ENCODE measurements around the gene EVPL. TPM values are rescaled to one million over a fixed set of nuclear protein-coding genes. Genes with fewer than 3 reads are reported as not detected.
A peak's percentile ranks its signal among the peaks of the same experiment; 100 is the strongest.
"Not testable (repeated sequence)": the region's sequence is repeated elsewhere in the genome, so short reads cannot be mapped to it uniquely, and the experiment has no call there.

EVPL gene
- total RNA-seq, 1 donor from 2014 or later: not detected

- no peaks in the 10 kb centered on the region for H3K9me3 Mint-ChIP-seq
- TF ChIP-seq CTCF (IDR thresholded peaks at IDR 0.05): no peak
- intact Hi-C loops (cut with micrococcal nuclease): loop anchor here (1.0 to 5.0 kb wide), 3 partner anchors 31 to 310 kb away; partner anchors contain the start of genes EXOC7, MRPL38 and SPHK1
- ChIA-PET POLR2A (interaction anchor here (0.5 to 1.4 kb wide), 11 partner anchors 9 to 456 kb away, joined by 3 to 9 read pairs (median 4); partner anchors contain the start of genes EXOC7, PRPSAP1 and UBALD2), CTCF (interaction anchor here (0.6 kb wide), 1 partner anchor 301 kb away, joined by 3 read pairs; no protein-coding TSS in a partner anchor)
- H3K36me3 Mint-ChIP-seq (ENCODE audit: low read depth): peaks cover 22% of the 10 kb centered on the region
- peak within 1 kb of the TSS; percentile 94 for H3K4me3 Mint-ChIP-seq
- peaks cover 26% of the 10 kb centered on the region for H3K27me3 Mint-ChIP-seq
- peak; percentile 79 for DNase-seq
- peaks cover 45% of the 10 kb centered on the region for H3K4me1 Mint-ChIP-seq
- peak within 1 kb of the TSS; percentile 90 for H3K27ac Mint-ChIP-seq
- ATAC-seq (ENCODE audit: low read depth): peak; percentile 92
Observed at GRCh38 chr17:76072148-76072858, 45.2 kb upstream of the EVPL start, which contains the start of gene SRP68. Gene SRP68, minus strand, starts transcription at chr17:76072517. Its CDS starts 26 bp downstream, at chr17:76072491.

- Mint-ChIP-seq H3K9me3 (no peaks in the 10 kb centered on the region), H3K36me3 (ENCODE audit: low read depth) (peaks cover 28% of the 10 kb centered on the region), H3K27ac (peak overlapping the region; percentile 90), H3K4me3 (peak overlapping the region; percentile 94), H3K27me3 (peaks cover 20% of the 10 kb centered on the region), H3K4me1 (peaks cover 38% of the 10 kb centered on the region)
- DNase-seq (no peak), ATAC-seq (ENCODE audit: low read depth) (no peak)
- CTCF ChIA-PET: interaction anchor here (0.6 to 1.4 kb wide), 2 partner anchors 208 to 302 kb away, joined by 3 read pairs; no protein-coding TSS in a partner anchor
- intact Hi-C loops (cut with micrococcal nuclease): loop anchor here (1.0 to 5.0 kb wide), 3 partner anchors 32 to 311 kb away; partner anchors contain the start of genes EXOC7, MRPL38 and SPHK1
- POLR2A ChIA-PET: interaction anchor here (0.5 to 2.0 kb wide), 10 partner anchors 32 to 457 kb away, joined by 3 to 9 read pairs (median 4); partner anchors contain the start of genes EXOC7, PRPSAP1 and UBALD2
- TF ChIP-seq CTCF (IDR thresholded peaks at IDR 0.05): no peak
Observed at GRCh38 chr17:76071531-76072147, 44.5 kb upstream of the EVPL start.

GRCh38 chr17:76065775-76066174, 38.7 kb upstream of the EVPL start:
- H3K9me3 Mint-ChIP-seq: no peaks in the 10 kb centered on the region
- ATAC-seq (ENCODE audit: low read depth) (no peak), DNase-seq (no peak)
- no peak overlapping the region for H3K27ac Mint-ChIP-seq
- CTCF ChIA-PET: interaction anchor here (0.8 to 1.0 kb wide), 2 partner anchors 214 to 301 kb away, joined by 3 read pairs; partner anchors contain the start of gene GALK1
- H3K4me1 Mint-ChIP-seq: peaks cover 16% of the 10 kb centered on the region
- peaks cover 73% of the 10 kb centered on the region for H3K36me3 Mint-ChIP-seq (ENCODE audit: low read depth)
- H3K4me3 Mint-ChIP-seq: no peak overlapping the region
- intact Hi-C loops (cut with micrococcal nuclease): no loop called here
- H3K27me3 Mint-ChIP-seq: no peaks in the 10 kb centered on the region
- TF ChIP-seq CTCF (IDR thresholded peaks at IDR 0.05): no peak
- POLR2A ChIA-PET: no interaction called here

GRCh38 chr17:76063875-76064546, 36.9 kb upstream of the EVPL start:
- peak; percentile 42 for ATAC-seq (ENCODE audit: low read depth)
- POLR2A ChIA-PET: interaction anchor here (0.6 to 0.9 kb wide), 2 partner anchors 8 to 28 kb away, joined by 3 to 4 read pairs; partner anchors contain the start of gene SRP68
- no peaks in the 10 kb centered on the region for H3K27me3 Mint-ChIP-seq
- peaks cover 81% of the 10 kb centered on the region for H3K36me3 Mint-ChIP-seq (ENCODE audit: low read depth)
- H3K4me1 Mint-ChIP-seq: peaks cover 10% of the 10 kb centered on the region
- no peak for TF ChIP-seq CTCF (IDR thresholded peaks at IDR 0.05)
- CTCF ChIA-PET: interaction anchor here (0.5 kb wide), 1 partner anchor 41 kb away, joined by 3 read pairs; no protein-coding TSS in a partner anchor
- DNase-seq: no peak
- H3K27ac Mint-ChIP-seq: peak overlapping the region; percentile 72
- intact Hi-C loops (cut with micrococcal nuclease): no loop called here
- no peak overlapping the region for H3K4me3 Mint-ChIP-seq
- H3K9me3 Mint-ChIP-seq: no peaks in the 10 kb centered on the region

- POLR2A ChIA-PET; ATAC-seq (ENCODE audit: low read depth); H3K4me1 Mint-ChIP-seq; DNase-seq; CTCF ChIA-PET; H3K27me3 Mint-ChIP-seq; H3K27ac Mint-ChIP-seq; H3K9me3 Mint-ChIP-seq; H3K4me3 Mint-ChIP-seq; intact Hi-C loops (cut with micrococcal nuclease): not testable (repeated sequence)
- H3K36me3 Mint-ChIP-seq (ENCODE audit: low read depth): peaks cover 73% of the 10 kb centered on the region
Observed at GRCh38 chr17:76058264-76058663, 31.2 kb upstream of the EVPL start.
